B cell (primary cell): Measurements from ENCODE around the gene ZNF429.

Experiments
- CTCF ChIP-seq: fragments of 200-600 bp; IDR thresholded peaks from one replicate; pipeline ENCODE4 v1.8.0; 2022; ENCODE audit warnings: antibody characterized with exemption, mild to moderate bottlenecking
- EZH2 ChIP-seq: IDR thresholded peaks from 2 replicates; pipeline ENCODE4 v1.6.1; 2012; ENCODE audit warnings: borderline replicate concordance, low read depth, mild to moderate bottlenecking, moderate library complexity, low read length; ENCODE audit not compliant: insufficient read depth, poor library complexity, severe bottlenecking

GRCh38 chr19:21505459-21506451 is at the start of gene ZNF429:
- TF ChIP-seq CTCF (no peak), EZH2 (no peak)
